ENCODE measurements around the gene ENTHD1. TPM values are rescaled to one million over a fixed set of nuclear protein-coding genes. Genes with fewer than 3 reads are reported as not detected.

ENTHD1 gene
- total RNA-seq, 4 donors from 2014 or later, result 0.14 TPM; not detected in 3

- Histone ChIP-seq H3K9me3 (no peaks in the 10 kb centered on the region), H3K27me3 (peaks cover 0 to 5% of the 10 kb centered on the region in 2 donors), H3K4me1 (no peaks in the 10 kb centered on the region), H3K4me3 (no peak overlapping the region), H3K36me3 (no peaks in the 10 kb centered on the region), H3K27ac (no peak overlapping the region)
- intact Hi-C loops (cut with DNase I; ENCODE audit: low total_unique reads), result no loop called here
- DNase-seq, result no peak
- TF ChIP-seq POLR2A (IDR thresholded peaks at IDR 0.05) (no peak), CTCF (IDR thresholded peaks at IDR 0.05) (no peak)
Measured at GRCh38 chr22:39925909-39926679, 32.5 kb upstream of the ENTHD1 start.

- no peaks in the 10 kb centered on the region for H3K9me3 ChIP-seq
- intact Hi-C loops (cut with DNase I; ENCODE audit: low total_unique reads), result no loop called here
- no peak overlapping the region for H3K4me3 ChIP-seq
- no peaks in the 10 kb centered on the region for H3K36me3 ChIP-seq
- H3K27me3 ChIP-seq, result peaks cover 0 to 5% of the 10 kb centered on the region in 2 donors
- TF ChIP-seq POLR2A (IDR thresholded peaks at IDR 0.05) (no peak), CTCF (IDR thresholded peaks at IDR 0.05) (no peak)
- no peaks in the 10 kb centered on the region for H3K4me1 ChIP-seq
- no peak overlapping the region for H3K27ac ChIP-seq
- DNase-seq, result no peak
Measured at GRCh38 chr22:39925273-39925672, 31.7 kb upstream of the ENTHD1 start.

GRCh38 chr22:39924286-39924685 lies 30.7 kb upstream of the ENTHD1 start:
- TF ChIP-seq POLR2A (IDR thresholded peaks at IDR 0.05) (no peak), CTCF (IDR thresholded peaks at IDR 0.05) (no peak)
- H3K9me3 ChIP-seq, result no peaks in the 10 kb centered on the region
- no peak overlapping the region for H3K27ac ChIP-seq
- no peak for DNase-seq
- H3K4me3 ChIP-seq, result no peak overlapping the region
- no peaks in the 10 kb centered on the region for H3K36me3 ChIP-seq
- intact Hi-C loops (cut with DNase I; ENCODE audit: low total_unique reads), result no loop called here
- peaks cover 0 to 5% of the 10 kb centered on the region in 2 donors for H3K27me3 ChIP-seq
- H3K4me1 ChIP-seq, result no peaks in the 10 kb centered on the region

GRCh38 chr22:39923696-39924095 lies 30.1 kb upstream of the ENTHD1 start:
- Histone ChIP-seq H3K9me3 (no peaks in the 10 kb centered on the region), H3K4me3 (no peak overlapping the region), H3K4me1 (no peaks in the 10 kb centered on the region), H3K27me3 (peaks cover 0 to 5% of the 10 kb centered on the region in 2 donors), H3K27ac (no peak overlapping the region), H3K36me3 (no peaks in the 10 kb centered on the region)
- DNase-seq, result no peak
- intact Hi-C loops (cut with DNase I; ENCODE audit: low total_unique reads), result no loop called here
- TF ChIP-seq CTCF (IDR thresholded peaks at IDR 0.05), result no peak
- TF ChIP-seq POLR2A (IDR thresholded peaks at IDR 0.05), result no peak

- Histone ChIP-seq H3K9me3 (no peaks in the 10 kb centered on the region), H3K36me3 (no peaks in the 10 kb centered on the region), H3K4me1 (no peaks in the 10 kb centered on the region), H3K4me3 (no peak overlapping the region), H3K27me3 (no peaks in the 10 kb centered on the region), H3K27ac (no peak overlapping the region)
- DNase-seq, result no peak
- intact Hi-C loops (cut with DNase I; ENCODE audit: low total_unique reads), result no loop called here
- no peak for TF ChIP-seq CTCF (IDR thresholded peaks at IDR 0.05)
- no peak for TF ChIP-seq POLR2A (IDR thresholded peaks at IDR 0.05)
Measured at GRCh38 chr22:39920134-39920743, 26.7 kb upstream of the ENTHD1 start.

Data from uterus (tissue), 4 donors.